ENCODE results near the gene PMP22.

DNA sequence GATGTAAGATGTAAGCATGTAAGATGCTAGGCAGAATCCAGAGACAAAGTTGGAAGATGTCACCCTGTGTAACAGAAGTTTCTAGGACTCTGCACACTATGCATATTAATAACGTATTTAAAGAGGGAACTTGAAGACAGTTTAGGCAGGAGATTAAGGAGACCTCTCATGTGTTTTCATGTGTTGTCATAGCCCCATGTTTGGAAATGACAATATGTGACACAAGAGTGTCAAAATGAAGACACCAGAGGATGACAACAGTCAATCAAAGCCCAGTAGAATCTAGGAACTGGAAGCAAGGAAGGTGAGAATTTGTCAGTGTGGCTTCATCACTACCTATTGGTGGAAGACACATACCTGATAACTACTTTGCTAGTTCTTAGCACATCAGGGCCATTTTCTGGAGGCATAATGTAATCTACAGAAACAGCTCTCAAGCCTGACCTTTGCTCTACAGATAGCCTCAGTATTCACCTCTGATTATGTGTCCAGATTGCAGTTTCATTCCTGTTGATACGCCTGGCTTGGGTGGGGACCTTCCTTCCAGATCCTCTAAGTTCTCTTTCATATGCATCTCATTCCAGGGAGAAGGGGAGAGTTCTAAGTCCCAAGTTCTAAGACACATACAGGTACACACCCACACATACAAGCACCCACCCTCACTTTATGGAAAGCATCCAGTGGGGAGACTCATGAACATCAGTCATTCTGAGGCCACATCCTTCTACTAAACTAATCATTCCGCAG, 26.3 kb downstream of the PMP22 start:
- TF ChIP-seq, protein P1, sequence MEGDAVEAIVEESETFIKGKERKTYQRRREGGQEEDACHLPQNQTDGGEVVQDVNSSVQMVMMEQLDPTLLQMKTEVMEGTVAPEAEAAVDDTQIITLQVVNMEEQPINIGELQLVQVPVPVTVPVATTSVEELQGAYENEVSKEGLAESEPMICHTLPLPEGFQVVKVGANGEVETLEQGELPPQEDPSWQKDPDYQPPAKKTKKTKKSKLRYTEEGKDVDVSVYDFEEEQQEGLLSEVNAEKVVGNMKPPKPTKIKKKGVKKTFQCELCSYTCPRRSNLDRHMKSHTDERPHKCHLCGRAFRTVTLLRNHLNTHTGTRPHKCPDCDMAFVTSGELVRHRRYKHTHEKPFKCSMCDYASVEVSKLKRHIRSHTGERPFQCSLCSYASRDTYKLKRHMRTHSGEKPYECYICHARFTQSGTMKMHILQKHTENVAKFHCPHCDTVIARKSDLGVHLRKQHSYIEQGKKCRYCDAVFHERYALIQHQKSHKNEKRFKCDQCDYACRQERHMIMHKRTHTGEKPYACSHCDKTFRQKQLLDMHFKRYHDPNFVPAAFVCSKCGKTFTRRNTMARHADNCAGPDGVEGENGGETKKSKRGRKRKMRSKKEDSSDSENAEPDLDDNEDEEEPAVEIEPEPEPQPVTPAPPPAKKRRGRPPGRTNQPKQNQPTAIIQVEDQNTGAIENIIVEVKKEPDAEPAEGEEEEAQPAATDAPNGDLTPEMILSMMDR (IDR thresholded peaks at IDR 0.05; ENCODE audit: low read length): no peak
- TF ChIP-seq EZH2 (IDR thresholded peaks at IDR 0.05; ENCODE audit: borderline replicate concordance, low read length): no peak

Data from OCI-LY1 (cell line).